NK-92 treated with Interleukin-12 subunit alpha and Interleukin-12 subunit beta, amount 100 ng/mL, for 24 hours (cell line): ENCODE measurements around the gene DNAJB5.
A peak's percentile ranks its signal among the peaks of the same experiment; 100 is the strongest.
"Not testable (repeated sequence)": the region's sequence is repeated elsewhere in the genome, so short reads cannot be mapped to it uniquely, and the experiment has no call there.

Source experiments
- DNase-seq: peaks from one replicate; lab custom pipeline; 2025; lab: John Stamatoyannopoulos, UW

The DNAJB5 gene

GRCh38 chr9:34989003-34989945 is at the start of gene DNAJB5:
Gene DNAJB5 (plus strand): TSS chr9:34989745. CDS start chr9:34990631, 886 bp downstream.
- DNase-seq: peak; percentile 93

DNA sequence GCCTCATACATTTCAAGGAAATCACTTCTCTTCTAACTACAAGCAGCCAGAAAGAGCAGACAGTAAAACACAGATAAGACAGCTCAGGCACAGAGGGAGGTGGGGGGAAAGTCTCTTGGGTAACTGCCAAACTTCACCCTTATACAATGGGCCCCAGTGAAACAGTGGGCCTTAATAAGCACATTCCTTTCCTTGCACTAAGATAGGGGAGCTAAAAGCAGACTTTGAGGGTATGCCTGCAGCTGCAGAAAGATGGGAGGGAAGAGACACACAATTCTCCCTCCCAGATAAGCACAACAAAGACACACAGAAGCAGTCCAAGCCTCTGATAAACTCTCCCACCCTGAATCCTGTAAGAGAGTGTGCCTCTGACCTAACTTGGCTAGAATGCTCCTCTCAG is 49.6 kb upstream of the DNAJB5 start:
- DNase-seq: not testable (repeated sequence)

DNA sequence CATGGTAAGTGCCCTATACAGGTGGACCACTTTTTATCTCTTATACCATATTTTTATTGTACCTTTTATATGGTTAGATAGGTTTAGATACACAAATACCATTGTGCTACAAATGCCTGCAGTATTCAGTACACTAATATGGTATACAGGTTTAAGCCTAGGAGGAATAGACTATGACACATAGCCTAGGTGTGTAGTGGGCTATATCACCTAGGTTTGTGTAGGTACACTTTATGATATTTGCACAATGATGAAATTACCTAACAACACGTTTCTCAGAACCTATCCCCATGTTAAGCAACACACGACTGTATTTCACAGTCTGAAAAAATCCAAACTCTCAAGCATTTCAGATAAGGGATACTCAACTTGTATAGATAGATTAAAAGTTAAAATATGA is 41.1 kb upstream of the DNAJB5 start:
- DNase-seq: no peak

- DNase-seq: no peak
These were observed 35.3 kb upstream of the DNAJB5 start for GRCh38 chr9:34954225-34954624.

- DNase-seq: not testable (repeated sequence)
These were observed 33.5 kb upstream of the DNAJB5 start for GRCh38 chr9:34956066-34956465.

DNA sequence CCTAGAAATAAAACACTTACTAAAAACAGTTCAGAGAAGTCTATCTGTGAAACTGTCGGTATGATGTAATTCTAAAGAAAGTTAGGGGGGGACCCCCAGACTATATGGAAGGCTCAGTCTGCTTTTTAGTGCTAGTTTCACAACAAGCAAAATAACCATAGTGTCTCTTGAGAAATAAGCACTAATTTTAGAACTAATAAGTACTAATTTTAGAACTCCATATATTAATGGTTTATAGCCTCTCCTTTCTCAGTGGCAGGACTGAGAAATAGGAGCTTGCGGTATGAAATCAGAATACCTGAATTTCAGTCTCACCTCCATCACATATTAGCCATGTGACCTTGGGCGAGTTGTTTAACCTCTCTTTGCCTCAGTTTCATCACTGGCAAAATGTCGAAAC is 32.9 kb upstream of the DNAJB5 start:
- no peak for DNase-seq

DNA sequence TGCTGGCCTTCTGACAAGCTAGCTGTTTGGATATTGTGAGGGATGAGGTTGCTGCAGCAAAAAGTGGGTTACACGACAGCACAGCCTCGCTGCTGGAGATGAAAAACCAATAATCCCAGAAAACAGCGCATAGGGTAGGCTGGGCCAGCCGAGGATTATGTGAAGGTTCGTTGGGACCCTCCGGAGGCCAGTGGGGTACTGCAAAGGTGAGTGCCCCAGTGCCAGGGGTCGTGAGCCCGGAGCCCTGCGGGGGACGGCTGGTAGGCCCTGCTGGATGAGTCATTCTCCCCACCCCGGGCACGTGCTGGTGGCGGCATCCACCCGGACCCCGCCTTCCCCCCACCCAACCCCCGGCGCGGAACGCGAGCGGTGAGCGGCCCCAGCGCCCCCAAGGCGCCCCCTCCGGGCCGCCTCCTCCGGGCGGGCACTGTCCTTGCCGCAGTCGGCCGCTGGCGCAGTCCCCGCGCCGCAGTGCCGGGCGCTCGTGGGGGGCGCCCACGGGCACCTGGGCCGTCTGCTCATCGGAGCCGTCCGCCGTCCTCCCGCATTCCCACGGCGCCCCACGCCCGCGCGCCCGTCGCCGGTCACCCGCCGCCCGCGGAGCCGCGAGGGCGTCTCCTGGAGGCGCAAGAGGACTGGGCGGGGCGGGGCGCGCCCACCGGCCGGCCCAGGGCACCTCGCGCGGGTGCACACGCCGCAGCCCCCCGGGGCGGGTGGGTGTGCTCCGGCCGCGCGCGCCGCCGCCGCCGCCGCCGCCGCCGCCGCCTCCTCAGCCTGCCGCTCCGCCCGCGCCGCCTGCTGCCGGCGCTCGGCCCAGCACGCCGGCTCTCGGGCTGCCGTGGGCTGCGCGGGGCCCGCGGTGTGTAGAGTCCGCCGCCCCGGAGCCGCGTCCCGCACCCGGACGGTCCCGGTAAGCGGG is 31.8 kb upstream of the DNAJB5 start, which contains the start of gene PHF24:
Gene PHF24 (plus strand): TSS at position 794 of the 919 bp plus-strand sequence. CDS start 13,014 bp downstream, outside the sequence.
- no peak for DNase-seq

GRCh38 chr9:34958411-34958982 is 31.0 kb upstream of the DNAJB5 start:
- DNase-seq: no peak

DNA sequence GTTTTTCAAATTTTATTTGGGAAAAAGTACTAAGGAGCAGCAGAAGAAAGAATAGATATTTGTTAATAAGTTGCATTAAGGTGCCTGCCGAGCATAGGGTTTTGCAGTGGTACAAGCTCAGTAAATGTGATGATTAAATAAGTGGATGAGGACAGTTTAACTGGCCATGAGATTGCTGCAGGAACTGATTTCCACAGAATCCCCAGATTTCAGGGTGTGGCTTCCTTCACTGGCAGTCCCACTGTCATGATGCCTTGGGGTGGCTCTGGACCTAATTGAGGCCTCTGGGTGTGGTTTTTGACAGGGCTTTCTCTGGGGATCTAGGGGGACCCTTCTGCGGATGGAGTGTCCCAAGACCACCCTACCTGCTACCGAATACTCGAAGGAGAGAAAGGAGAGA is 30.1 kb upstream of the DNAJB5 start:
- no peak for DNase-seq

- peak; percentile 31 for DNase-seq
These were observed 27.7 kb upstream of the DNAJB5 start for GRCh38 chr9:34961574-34962490.

- no peak for DNase-seq
These were observed 27.0 kb upstream of the DNAJB5 start for GRCh38 chr9:34962546-34962945.

- DNase-seq: no peak
These were observed 26.0 kb upstream of the DNAJB5 start for GRCh38 chr9:34963552-34963951.

DNA sequence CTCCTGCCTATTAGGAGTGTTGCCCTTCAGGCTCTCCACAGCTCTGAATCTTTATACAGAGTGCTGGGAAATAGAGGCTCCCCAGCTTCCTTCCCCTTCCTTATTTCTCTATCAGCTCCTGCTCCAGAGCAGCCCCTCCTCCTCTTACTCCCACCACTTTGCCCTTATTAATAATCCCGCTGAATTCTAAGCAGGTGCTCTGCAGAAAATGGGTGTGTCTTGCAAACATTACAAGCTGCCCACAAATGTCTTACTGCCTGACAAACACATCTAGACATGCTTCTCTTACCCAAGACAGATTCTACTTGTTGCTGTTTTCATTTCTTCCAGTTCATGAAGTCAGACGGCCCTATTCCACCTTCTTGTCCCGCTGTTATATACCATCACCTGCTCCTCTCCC is 25.1 kb upstream of the DNAJB5 start:
- no peak for DNase-seq

DNA sequence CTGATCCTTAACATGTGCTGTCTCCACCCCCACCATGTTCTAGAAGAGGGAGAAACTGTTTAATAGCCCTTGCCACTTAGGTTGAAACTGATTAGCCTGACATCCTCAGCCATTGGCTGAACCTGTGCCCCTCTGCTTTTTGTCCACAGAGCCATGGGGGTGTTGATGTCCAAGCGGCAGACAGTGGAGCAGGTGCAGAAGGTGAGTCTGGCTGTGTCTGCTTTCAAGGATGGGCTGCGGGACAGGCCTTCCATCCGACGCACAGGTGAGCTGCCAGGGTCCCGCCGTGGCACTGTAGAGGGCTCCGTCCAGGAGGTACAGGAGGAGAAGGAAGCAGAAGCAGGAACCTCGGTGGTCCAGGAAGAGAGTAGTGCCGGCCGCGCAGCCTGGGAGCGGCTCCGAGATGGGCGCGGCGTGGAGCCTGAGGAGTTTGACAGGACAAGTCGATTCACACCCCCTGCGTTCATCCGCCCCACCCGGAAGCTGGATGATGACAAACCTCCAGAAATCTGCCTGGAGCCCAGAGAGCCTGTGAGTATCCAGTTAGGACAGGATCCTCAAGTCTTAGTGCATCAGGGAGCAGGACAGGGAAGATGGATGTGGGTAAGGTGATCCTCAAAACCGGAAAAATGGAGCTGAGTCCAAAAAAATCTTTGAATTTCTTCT is 18.3 kb upstream of the DNAJB5 start:
- no peak for DNase-seq

- no peak for DNase-seq
These were observed 14.9 kb upstream of the DNAJB5 start for GRCh38 chr9:34974664-34975063.

- DNase-seq: no peak
These were observed 13.1 kb upstream of the DNAJB5 start for GRCh38 chr9:34976441-34976840.

- no peak for DNase-seq
These were observed 12.6 kb upstream of the DNAJB5 start for GRCh38 chr9:34976992-34977391.

GRCh38 chr9:34980181-34980761 is 9.3 kb upstream of the DNAJB5 start:
- DNase-seq: no peak

DNA sequence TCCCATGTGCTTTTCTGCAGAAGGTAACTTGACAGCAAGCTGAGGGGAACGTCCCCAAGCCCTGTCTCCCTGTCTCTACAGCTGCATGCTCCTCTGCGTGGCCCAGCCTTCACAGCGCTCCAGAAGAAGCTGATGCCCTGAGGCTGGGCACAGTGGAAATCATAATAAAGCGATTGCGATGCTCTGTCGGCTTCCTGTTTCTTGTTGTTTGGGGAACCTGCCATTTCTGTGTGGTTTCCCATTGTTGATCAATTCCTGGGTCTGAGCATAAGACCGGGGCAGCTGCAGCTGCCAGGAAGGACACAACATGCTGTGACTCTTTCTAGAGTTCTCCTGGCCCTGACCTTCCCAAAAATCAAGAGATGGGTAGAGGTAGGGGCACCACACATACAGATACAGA is 7.2 kb upstream of the DNAJB5 start:
- DNase-seq: no peak

GRCh38 chr9:34983209-34983608 is 6.3 kb upstream of the DNAJB5 start:
- DNase-seq: no peak
